ENCODE measurements around the gene HIC1.

- TF ChIP-seq CTCF (IDR thresholded peaks at IDR 0.05) (no peak), NFIC (IDR thresholded peaks at IDR 0.05; ENCODE audit: borderline replicate concordance) (no peak), EZH2phosphoT487 (IDR thresholded peaks at IDR 0.05; ENCODE audit: borderline replicate concordance, low read depth) (no peak), JUND (IDR thresholded peaks at IDR 0.05) (no peak), MAX (IDR thresholded peaks at IDR 0.05; ENCODE audit: low read depth) (peak; percentile 99), EP300 (IDR thresholded peaks at IDR 0.05; ENCODE audit: borderline replicate concordance in 1 of 2, low read depth in 1 of 2, low read length in 1 of 2) (no peak), USF2 (IDR thresholded peaks at IDR 0.05; ENCODE audit: borderline replicate concordance, low read depth, low read length) (peak; percentile 53), TCF12 (IDR thresholded peaks at IDR 0.05) (peak; percentile 37; the same call in 1 of the 2 replicates), GABPA (IDR thresholded peaks at IDR 0.05; ENCODE audit: low read depth) (peak; percentile 47), YY1 (IDR thresholded peaks at IDR 0.05; ENCODE audit: low read depth) (peak; percentile 94), RFX5 (IDR thresholded peaks at IDR 0.05; ENCODE audit: low read length) (no peak), RCOR1 (IDR thresholded peaks at IDR 0.05; ENCODE audit: low read length) (0 out of 2 replicates have a peak, but pooled peaks have one; percentile 19), POLR2AphosphoS5 (IDR thresholded peaks at IDR 0.05; ENCODE audit: low read depth, low read length) (peak; percentile 74)
Measured at GRCh38 chr17:2029911-2030778, 24.8 kb upstream of the HIC1 start, which contains the start of gene DPH1.

Data from SK-N-SH (cell line).